Measurements from ENCODE around the gene THOC1.
"Not testable (repeated sequence)": the region's sequence is repeated elsewhere in the genome, so short reads cannot be mapped to it uniquely, and the experiment has no call there.

THOC1 gene, protein sequence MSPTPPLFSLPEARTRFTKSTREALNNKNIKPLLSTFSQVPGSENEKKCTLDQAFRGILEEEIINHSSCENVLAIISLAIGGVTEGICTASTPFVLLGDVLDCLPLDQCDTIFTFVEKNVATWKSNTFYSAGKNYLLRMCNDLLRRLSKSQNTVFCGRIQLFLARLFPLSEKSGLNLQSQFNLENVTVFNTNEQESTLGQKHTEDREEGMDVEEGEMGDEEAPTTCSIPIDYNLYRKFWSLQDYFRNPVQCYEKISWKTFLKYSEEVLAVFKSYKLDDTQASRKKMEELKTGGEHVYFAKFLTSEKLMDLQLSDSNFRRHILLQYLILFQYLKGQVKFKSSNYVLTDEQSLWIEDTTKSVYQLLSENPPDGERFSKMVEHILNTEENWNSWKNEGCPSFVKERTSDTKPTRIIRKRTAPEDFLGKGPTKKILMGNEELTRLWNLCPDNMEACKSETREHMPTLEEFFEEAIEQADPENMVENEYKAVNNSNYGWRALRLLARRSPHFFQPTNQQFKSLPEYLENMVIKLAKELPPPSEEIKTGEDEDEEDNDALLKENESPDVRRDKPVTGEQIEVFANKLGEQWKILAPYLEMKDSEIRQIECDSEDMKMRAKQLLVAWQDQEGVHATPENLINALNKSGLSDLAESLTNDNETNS

DNA sequence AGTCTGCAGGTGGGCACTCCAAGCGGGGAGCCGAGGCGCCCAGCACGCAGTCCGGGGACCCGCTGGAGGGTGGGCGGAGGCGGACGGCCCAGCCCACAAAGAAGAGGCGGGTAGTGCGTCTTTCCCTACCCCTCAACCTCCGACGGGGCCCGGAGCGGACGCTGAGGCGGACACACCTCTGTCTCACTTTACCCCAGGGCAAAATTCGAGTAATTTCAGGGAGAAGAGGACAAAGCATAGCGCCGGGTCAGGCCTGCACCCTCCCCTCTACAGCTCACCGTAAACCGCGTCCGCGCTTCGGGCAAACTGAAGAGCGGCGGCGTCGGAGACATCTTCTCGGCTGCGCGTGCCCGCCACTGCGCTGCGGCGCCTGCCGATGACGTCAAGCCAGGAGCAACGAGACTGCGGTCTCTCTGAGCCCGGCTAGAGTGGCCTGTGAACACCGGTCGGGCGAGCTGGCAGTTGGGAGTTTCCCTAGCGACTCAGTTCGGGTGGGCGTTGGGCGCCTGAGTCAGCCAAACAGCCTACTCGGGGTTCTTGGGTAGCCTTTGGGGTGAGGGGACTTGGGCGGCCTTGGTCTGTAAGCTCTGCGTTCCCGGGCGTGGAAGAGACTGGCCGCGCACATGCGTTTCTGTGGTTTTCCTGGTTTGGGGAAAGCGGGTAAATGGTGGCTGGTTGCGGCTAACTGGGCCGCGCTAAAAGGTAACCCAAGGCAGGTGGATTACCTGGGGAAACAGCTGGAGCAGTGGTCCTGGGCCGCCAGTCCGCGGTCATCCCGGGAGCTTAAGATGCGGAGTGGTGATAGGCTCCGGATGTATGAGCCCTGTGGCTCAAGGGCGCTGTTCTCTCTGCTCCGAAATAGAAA lies at the start of gene THOC1:
Gene THOC1 (minus strand): TSS at position 360 of the 865 bp plus-strand sequence. CDS start 28 bp downstream, at position 332.
- peak; percentile 94 for DNase-seq

DNA sequence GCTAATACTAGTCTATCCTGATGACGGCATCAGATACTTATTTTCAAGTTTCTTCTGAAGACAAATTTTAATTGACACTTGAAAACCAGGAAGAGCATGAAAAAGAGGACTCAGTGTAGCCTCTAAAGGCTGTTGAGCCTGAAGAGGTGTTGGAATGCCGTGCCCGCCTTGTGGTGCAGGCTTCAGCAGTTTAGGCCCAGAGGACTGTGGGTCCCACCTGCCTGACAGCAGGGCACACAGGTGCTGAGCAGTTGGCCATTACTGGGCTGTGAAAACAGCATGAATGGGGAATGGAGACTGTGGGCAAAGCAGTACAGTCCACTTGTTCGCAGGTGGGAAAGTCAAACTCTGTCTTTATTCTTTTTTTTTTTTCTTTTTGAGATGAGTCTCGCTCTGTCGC lies 49.8 kb upstream of the THOC1 start:
- DNase-seq = no peak

DNA sequence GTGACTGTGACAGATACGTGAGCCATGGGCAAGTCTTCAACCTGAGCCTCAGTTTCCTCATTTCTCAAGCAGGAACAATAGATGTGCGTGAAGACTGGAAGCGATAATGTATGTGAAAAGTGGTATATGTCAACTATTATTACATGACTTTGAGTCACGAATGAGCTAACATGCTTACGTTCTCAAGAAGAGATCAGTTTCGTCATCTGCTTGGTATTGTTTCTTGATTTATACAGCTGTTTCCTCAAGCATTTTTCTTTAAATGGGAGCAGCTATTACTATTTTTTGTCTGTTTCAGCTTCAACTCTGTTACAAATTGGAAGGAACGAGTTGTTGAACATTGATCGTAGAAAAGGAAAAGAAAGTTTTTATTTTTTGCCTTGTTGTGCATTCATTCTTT lies 48.5 kb upstream of the THOC1 start:
- no peak for DNase-seq

DNA sequence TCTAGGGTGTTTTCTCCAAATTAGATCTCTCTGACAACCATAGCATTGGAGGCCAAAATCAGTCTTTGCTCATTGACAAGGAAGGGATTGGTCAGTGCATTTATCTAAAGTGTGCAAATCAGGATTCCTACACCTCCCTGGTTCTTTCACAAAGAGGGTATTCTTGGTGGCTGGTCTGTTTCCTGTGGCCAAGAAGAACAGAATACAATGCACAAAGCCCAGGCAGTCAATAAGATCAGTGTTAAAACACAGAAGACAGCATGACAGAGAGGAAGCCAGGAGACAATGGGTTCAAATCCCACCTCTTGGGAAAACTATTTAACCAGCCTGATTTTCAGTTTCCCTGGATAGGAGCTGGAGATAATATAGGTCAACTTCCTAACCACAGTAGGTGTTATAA lies 46.1 kb upstream of the THOC1 start:
- no peak for DNase-seq

DNA sequence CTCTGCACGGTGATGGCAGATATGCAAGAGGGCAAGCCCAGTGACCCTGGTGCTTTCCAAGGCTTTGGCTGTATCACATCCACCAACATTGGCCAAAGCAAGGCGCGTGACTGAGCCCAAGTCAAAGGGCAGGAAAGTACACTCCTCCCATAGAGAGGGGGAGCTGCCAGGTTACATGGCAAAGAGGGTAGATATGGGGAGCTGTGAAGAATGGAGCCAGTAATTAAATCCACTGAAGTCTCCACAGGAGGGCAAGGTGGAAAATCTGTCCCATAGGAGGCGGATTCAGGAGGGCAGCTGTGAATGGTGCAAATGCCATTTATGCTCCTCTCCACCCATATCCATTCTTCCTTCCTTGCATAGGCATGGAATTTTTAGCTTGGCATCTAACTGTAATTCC lies 44.6 kb upstream of the THOC1 start:
- DNase-seq = no peak

DNA sequence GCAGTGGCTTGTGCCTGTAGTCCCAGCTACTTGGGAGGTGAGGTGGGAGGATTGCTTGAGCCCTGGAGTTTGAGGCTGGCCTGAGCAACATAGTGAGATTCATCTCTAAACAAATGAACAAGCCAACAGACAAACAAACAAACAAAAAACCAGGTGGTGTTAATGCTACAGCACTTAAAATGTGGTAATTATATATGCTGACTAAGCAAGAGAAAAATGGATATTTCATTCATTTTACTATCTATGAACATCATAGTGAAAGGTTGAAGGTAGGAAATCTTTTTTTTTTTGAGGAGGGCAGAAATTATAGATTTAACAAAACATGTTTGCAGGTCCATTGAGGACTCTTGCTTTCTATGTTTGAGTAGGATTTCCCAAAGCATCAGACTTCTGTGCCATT lies 42.2 kb upstream of the THOC1 start:
- DNase-seq = no peak

DNA sequence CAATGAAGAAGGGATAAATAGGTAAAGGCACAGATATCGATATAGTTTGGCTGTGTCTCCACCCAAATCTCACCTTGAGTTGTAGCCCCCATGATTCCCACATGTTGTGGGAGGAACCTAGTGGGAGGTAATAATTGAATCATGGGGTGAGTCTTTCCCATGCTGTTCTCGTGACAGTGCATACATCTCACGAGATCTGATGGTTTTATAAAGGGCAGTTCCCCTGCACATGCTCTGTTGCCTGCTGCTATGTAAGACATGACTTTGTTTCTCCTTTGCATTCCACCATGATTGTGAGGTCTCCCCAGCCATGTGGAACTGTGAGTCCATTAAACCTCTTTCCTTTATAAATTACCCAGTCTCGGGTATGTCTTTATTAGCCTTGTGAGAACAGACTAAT lies 40.2 kb upstream of the THOC1 start:
- not testable (repeated sequence) for DNase-seq

DNA sequence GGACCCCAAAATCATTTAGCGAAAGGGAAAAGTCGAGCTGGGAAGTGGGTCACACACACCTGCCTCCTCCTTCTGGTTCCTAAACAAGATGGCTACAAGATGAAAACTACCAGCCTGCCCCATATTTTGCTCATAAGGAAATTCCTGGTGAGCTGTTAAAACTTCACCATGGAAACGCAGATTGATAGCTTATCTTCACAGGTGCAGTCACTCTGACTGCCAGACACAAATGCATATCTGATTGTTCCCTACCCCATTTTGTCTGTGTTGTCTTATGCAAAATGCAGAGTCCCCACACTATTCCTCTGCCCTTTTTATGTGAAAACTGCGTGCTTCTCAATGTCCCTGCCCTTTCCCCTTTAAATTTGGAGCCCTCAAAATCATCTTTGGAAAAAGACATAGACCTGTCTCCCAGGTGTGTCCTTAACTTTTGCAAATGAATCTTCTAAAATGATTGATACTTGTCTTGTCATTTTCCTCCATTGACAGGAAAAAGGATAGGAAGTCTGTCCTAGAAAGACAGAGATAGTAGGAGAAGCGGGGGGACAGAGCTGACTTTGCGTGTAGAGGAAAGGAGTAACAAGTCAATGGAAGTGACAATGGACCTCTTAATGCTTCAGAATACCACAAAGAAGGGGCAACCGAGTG lies 38.9 kb upstream of the THOC1 start:
- DNase-seq = no peak

DNA sequence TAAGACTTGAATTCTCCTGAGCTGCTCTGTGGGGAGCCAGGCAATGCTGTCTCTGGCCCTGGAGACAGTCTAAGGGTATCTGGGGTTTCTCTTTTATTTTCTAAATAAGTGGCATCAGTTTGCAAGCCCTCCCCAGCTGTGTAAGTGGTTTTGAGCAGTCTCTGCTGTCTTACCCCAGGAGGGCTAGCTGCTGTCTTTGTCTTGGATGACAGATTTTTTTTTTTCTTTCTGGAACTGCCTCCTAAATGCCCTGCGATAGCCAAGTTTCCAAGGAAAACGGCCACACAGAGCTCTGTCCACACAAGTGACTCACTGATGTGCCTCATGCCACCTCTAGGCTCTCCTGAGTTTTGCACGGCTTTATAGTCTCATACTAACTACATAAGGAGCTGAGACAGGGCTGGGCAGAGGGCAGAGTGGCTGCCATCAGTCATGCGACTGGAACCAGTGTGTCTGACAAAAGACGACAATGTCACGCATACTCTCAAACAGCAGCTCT lies 37.2 kb upstream of the THOC1 start:
- DNase-seq = no peak

DNA sequence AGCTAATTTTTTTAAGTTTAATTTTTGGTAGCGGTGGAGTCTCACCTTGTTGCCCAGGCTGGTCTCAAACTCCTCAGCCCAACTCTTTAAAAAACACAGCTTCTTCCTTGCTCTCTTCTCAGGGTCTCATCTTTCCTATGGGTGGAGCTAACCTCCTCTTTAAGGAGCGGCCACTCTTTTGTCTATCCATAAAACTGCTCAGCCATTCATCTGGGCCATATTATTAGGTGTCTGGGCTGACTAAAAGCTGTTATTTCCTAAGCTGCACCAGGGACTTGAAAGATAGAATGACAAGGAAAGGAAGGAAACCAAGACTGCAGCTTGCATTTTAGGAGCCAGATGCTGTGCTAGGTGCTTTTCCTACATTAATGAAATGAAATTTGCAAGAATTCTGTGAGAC lies 35.8 kb upstream of the THOC1 start:
- no peak for DNase-seq

DNA sequence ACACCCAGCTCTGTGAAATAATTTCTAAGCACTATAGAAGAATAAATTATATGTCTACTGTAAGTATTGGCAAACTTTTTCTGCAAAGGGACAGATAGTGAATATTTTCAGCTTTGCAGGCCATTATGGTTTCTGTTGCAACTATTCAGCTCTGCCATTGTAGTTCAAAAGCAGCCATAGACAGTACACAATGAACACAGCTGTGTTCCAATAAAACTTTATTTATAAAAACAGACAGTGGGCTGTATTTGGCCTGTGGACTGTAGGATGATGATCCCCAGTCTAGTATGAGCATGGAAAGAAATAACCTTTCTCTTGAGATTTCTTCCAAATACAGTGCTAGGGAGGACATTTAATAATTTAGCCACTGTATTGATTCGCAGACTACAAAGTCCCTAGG lies 35.2 kb upstream of the THOC1 start:
- no peak for DNase-seq

DNA sequence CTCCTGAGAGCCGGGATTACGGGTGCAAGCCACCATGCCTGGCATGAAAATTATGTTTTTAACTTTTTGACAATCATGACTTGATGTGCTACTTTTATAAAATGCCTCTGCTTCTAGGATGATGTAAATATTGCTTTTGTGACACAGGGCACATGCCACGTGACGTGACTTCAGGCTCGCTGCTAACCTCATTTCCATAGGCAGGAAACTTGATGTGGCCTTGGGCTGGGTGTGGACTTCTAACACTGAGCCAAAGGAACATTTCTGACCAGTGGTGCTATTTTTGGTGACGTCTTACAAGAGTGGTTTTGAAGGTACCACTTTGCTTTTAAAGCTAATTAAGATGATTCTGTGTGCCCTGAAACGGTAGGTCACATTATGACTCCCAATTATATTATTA lies 34.2 kb upstream of the THOC1 start:
- DNase-seq = no peak

DNA sequence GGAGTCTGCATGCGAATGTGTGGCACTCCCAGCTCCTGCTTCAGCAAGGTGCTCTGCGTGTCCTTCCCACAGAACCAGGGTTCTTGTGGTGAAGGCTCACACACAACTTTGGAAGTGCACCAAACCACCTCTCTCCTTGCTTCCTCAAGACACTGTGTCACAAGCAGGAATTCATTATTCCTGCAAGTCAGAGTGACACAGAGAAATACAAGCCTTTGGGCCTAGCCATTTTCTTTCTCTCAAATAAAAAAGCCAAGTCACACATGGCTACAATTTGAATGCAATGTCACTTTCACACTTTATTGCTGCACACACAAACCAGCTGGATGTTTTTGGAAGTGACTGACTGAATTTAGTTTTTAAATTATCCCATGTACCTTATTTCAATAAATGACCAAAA lies 30.1 kb upstream of the THOC1 start:
- DNase-seq = no peak

DNA sequence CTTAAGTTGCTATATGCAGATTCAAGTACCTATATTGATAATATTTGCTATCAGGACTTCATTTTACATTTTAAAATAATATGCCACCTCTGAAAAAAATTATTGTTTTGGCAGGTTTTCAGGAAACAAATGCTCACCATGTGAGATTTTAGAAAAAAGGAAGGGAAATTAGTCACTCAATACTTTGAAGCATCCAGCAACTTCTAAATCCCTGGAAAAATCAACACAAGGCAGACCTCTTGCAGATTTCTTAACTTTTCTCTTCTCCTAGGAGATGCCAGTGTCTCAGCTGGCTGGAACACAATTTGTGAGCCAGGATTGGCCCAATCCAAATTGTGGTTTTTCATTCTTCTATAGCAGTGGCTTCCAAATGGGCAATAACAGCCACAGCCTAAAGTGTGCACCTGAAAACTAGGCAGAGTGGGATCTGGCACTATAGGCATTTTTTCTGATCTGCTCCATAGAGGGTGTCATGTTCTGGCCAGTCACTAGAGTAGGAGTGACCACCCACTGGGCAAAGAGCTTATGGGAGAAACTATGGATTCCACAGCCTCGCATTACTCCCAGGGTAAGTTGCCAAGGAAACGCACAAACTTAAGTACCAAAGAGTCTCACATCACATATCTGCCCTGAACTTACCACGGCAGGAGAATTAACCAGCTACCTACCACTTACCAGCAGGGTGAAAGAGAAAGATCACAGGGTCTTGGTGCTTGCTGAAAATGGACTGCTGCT lies 28.1 kb upstream of the THOC1 start:
- no peak for DNase-seq

DNA sequence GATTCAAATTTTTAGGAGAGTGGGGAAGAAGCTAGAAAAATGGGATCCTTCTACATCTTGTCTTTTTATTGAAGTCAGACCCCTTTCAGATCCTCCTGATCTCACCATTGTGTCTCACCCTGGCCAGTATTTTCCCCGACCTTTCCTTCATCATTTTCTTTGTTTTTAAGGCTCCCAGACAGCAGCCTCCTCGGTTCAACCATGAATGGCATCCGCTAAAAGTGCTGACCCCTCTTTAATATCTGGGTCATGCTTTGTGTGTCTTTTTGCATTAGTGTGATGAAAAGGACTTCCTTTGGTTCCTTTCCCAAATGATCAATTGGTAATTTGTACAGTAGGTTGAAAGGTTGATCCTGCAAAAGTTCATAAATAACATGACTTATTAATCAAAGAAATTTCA lies 26.7 kb upstream of the THOC1 start:
- no peak for DNase-seq

DNA sequence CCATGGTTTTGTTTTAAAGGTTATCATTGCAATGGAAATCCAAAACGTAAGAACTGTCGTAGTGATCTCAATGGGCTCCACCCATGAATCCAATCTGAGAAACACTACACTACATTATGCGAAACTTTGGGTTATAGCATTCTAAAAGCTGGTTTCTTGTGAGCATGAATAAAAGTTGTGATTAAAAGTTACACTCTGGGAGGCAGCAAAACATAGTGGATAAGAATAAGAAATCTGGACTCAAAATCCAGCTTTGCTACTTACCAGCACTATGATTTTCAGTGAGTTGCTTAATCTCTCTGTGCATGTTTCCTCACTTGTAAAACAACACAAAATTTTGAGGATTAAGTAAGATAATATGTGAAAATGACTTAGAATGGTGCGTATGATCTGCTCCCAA lies 25.7 kb upstream of the THOC1 start:
- peak; percentile 32 for DNase-seq

DNA sequence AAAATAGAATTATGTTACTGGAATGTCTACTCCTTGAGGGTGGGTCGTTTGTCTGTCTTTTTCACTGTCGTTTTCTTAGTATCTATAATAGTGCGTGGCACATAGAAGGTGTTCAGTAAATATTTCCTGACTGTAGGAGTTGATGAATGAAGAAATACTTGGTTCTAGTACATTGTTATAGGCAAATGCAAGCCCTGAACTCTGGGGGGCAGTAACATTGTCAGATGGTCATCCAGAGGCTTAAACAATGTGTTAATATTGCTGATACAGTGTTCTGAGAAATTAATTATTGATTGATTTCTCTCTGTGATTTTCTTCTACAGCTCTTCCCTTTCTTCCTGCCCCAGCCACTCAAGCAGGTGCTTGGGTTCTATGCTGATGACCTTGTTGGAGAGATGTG lies 24.4 kb upstream of the THOC1 start:
- DNase-seq = peak; percentile 6

DNA sequence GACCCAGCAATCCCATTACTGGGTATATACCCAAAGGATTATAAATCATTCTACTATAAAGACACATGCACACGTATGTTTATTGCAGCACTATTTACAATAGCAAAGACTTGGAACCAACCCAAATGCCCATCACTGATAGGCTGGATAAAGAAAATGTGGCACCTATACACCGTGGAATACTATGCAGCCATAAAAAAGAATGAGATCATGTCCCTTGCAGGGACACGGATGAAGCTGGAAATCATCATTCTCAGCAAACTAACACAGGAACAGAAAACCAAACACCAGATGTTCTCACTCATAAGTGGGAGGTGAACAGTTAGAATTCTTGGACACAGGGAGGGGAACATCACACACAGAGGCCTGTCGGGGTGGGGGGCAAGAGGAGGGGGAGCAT lies 22.1 kb upstream of the THOC1 start:
- not testable (repeated sequence) for DNase-seq

DNA sequence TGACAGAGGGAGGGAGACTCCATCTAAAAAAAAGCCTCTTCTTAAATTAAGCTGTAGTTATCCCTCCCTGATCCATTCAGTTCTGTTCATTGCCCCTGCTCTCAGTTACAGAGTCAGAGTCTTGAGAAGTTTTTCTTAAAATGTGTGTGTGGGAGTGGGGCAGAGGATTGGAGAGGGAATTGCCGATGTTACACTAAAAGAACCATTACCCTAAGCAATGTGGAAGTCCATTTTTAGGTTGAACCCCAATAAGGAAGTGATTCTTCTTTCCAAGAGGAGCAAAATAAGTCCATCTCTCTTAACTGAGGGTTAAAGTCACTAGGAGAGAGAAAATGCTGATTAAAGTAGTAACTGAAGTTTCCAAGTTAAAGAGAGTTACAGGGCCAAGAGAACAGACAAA lies 21.2 kb upstream of the THOC1 start:
- DNase-seq = no peak

DNA sequence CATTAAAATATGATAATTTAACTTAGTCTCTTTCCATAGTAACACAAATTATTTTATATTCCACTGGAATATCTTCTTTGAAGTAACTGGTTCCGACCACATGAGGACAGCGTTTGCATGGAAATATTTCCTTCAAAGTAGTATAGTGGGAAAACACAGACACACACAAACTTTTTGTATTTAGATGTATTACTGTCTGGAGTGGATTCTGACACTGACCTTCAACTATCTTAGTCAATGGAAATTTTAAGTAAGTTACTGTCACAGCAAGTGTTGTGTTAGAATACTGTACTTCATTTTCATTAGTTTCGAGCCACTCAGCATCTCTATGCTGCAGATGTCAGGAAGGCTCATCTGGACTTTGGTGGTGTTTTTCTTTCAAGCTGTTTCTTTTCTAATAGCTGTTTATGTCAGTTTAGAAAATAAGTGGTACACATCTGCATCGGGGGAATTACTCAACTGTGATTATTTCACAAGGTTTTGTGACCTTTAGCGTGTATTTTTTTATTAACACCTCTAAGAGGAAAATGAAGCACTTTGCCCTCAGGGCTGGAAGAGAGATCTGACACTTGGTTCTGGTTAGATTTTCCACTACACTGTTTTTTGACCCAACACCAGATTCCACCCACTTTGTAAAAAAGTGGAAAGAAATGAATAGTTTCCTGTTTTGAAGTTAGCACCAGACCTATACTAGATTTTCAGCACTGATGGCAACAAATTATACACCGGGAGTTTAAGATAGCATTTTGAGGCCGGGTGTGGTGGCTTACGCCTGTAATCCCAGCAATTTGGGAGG lies 18.9 kb upstream of the THOC1 start:
- no peak for DNase-seq

DNA sequence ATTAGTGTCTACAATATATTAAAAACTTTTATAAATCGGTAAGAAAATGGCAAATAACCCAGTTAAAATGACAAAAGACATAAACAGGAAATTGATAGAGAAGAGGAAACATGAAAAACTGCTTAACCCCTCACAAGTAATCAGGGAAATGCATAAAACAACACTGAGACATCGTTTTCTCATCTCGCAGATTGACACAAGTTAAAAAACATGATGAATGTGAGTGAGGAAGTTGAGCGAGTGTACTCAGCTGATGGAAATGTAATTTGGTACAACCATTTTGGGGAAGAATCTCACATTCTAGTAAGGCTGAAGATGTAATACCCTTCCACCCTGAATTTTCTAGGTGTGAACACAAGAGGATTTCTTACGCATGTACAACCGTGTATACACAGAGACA lies 18.0 kb upstream of the THOC1 start:
- DNase-seq = no peak
